ENCODE data around the gene GCNT1.

Gene GCNT1

DNA sequence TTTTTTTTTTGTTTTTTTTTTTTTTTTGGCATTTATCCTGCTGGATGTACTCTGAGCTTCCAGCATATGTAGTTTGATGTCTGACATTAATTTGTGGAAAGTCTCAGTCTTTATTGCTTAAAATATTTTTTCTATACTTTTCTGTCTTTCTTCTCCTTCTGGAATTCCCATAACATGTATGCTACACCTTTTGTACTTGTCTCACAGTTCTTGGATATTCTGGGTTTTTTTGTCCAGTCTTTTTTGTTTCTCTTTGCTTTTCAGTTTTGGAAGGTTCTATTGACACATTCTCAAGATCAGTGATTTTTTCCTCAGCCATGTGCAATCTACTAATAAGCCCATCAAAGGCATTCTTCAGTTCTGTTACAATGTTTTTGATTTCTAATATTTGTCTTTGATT, 45.3 kb upstream of the GCNT1 start (continued):
- TF ChIP-seq PATZ1 (CRISPR knock-in tag; IDR thresholded peaks at IDR 0.05; ENCODE audit: borderline replicate concordance) (no peak), TCF4 (CRISPR knock-in tag; IDR thresholded peaks at IDR 0.05; ENCODE audit: borderline replicate concordance) (no peak), ISL1 (CRISPR knock-in tag; IDR thresholded peaks at IDR 0.05) (no peak)

DNA sequence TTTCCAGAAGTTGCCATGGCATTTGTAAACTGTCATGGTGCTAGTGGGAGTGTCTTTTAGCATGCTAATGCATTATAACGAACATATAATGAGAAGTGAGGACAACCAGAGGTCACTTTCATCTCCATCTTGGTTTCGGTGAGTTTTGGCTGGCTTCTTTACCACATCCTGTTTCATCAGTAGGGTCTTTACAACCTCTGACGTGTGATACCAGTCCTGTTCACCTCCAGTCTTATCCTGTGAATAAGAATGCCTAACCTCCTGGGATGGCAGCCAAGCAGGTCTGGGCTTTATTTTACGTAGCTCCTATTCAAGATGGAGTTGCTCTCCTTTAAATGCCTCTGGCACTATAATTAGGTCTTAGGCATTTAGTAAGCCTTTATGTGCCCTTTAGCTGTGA, 44.3 kb upstream of the GCNT1 start:
- no peak for ATAC-seq
- TF ChIP-seq CSDC2 (CRISPR knock-in tag; IDR thresholded peaks at IDR 0.05) (no peak), ZFP3 (CRISPR knock-in tag; IDR thresholded peaks at IDR 0.05) (no peak), ISL1 (CRISPR knock-in tag; IDR thresholded peaks at IDR 0.05) (no peak), ZFP30 (CRISPR knock-in tag; IDR thresholded peaks at IDR 0.05) (no peak), RARB (CRISPR knock-in tag; IDR thresholded peaks at IDR 0.05) (no peak), PATZ1 (CRISPR knock-in tag; IDR thresholded peaks at IDR 0.05; ENCODE audit: borderline replicate concordance) (no peak), GLIS3 (CRISPR knock-in tag; IDR thresholded peaks at IDR 0.05) (no peak), CREB5 (CRISPR knock-in tag; IDR thresholded peaks at IDR 0.05; ENCODE audit: low read depth) (no peak), ARNTL (CRISPR knock-in tag; IDR thresholded peaks at IDR 0.05; ENCODE audit: borderline replicate concordance, low read depth) (no peak), ZNF8 (CRISPR knock-in tag; IDR thresholded peaks at IDR 0.05) (no peak), ZC3H10 (CRISPR knock-in tag; IDR thresholded peaks at IDR 0.05) (no peak), SNAI2 (CRISPR knock-in tag; IDR thresholded peaks at IDR 0.05) (no peak), ESRRG (CRISPR knock-in tag; IDR thresholded peaks at IDR 0.05) (no peak), BACH2 (CRISPR knock-in tag; IDR thresholded peaks at IDR 0.05; ENCODE audit: borderline replicate concordance) (no peak)
- TF ChIP-seq, protein P1, sequence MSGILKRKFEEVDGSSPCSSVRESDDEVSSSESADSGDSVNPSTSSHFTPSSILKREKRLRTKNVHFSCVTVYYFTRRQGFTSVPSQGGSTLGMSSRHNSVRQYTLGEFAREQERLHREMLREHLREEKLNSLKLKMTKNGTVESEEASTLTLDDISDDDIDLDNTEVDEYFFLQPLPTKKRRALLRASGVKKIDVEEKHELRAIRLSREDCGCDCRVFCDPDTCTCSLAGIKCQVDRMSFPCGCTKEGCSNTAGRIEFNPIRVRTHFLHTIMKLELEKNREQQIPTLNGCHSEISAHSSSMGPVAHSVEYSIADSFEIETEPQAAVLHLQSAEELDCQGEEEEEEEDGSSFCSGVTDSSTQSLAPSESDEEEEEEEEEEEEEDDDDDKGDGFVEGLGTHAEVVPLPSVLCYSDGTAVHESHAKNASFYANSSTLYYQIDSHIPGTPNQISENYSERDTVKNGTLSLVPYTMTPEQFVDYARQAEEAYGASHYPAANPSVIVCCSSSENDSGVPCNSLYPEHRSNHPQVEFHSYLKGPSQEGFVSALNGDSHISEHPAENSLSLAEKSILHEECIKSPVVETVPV (CRISPR knock-in tag; IDR thresholded peaks at IDR 0.05) = no peak

- no peak for ATAC-seq
- TF ChIP-seq RARB (CRISPR knock-in tag; IDR thresholded peaks at IDR 0.05) (no peak), ZNF70 (CRISPR knock-in tag; IDR thresholded peaks at IDR 0.05) (no peak), TCF4 (CRISPR knock-in tag; IDR thresholded peaks at IDR 0.05; ENCODE audit: borderline replicate concordance) (no peak), ZFP30 (CRISPR knock-in tag; IDR thresholded peaks at IDR 0.05) (no peak), ISL1 (CRISPR knock-in tag; IDR thresholded peaks at IDR 0.05) (no peak), PATZ1 (CRISPR knock-in tag; IDR thresholded peaks at IDR 0.05; ENCODE audit: borderline replicate concordance) (no peak), BACH2 (CRISPR knock-in tag; IDR thresholded peaks at IDR 0.05; ENCODE audit: borderline replicate concordance) (no peak), ZC3H10 (CRISPR knock-in tag; IDR thresholded peaks at IDR 0.05) (no peak), SNAI2 (CRISPR knock-in tag; IDR thresholded peaks at IDR 0.05) (no peak), CSDC2 (CRISPR knock-in tag; IDR thresholded peaks at IDR 0.05) (no peak), PPARA (CRISPR knock-in tag; IDR thresholded peaks at IDR 0.05; ENCODE audit: borderline replicate concordance) (no peak), GLIS3 (CRISPR knock-in tag; IDR thresholded peaks at IDR 0.05) (no peak), ZFP3 (CRISPR knock-in tag; IDR thresholded peaks at IDR 0.05) (no peak)
- TF ChIP-seq, protein P2, sequence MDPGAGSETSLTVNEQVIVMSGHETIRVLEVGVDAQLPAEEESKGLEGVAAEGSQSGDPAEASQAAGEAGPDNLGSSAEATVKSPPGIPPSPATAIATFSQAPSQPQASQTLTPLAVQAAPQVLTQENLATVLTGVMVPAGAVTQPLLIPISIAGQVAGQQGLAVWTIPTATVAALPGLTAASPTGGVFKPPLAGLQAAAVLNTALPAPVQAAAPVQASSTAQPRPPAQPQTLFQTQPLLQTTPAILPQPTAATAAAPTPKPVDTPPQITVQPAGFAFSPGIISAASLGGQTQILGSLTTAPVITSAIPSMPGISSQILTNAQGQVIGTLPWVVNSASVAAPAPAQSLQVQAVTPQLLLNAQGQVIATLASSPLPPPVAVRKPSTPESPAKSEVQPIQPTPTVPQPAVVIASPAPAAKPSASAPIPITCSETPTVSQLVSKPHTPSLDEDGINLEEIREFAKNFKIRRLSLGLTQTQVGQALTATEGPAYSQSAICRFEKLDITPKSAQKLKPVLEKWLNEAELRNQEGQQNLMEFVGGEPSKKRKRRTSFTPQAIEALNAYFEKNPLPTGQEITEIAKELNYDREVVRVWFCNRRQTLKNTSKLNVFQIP (CRISPR knock-in tag; IDR thresholded peaks at IDR 0.05; ENCODE audit: borderline replicate concordance, low read depth) = no peak
- TF ChIP-seq, protein P1 (CRISPR knock-in tag; IDR thresholded peaks at IDR 0.05) = no peak
Measured at GRCh38 chr9:76415154-76415553, 43.8 kb upstream of the GCNT1 start.
